Measurements from ENCODE around the gene MAGI1.

DNA sequence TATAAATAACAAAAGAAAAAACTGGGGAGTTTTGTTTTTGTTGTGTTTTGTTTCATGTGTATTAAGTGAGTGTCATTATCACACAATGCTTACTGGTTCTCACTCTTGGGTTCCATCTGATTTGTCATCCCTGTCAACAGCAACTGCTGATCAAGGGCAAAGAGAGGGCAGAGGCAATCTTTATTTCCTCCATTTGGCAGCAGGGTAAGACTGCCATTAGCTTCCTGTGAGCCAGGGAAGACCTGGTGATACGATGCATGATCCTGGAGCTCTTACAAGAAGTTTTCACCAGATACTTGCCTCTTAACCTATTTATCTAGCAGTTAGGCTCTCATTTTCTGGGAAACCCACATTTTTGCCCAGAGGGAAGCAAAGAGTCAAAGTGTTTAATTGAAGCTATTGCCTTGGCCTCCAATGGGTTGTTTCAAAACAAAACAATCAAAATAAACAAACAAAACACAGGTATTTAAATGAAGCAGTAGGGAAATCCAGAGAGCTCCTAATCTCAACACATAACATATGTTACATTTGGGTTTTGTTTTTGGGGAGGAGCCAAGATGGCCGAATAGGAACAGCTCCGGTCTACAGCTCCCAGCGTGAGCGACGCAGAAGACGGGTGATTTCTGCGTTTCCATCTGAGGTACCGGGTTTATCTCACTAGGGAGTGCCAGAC lies 529.8 kb downstream of the MAGI1 start:
- TF ChIP-seq, protein P1, sequence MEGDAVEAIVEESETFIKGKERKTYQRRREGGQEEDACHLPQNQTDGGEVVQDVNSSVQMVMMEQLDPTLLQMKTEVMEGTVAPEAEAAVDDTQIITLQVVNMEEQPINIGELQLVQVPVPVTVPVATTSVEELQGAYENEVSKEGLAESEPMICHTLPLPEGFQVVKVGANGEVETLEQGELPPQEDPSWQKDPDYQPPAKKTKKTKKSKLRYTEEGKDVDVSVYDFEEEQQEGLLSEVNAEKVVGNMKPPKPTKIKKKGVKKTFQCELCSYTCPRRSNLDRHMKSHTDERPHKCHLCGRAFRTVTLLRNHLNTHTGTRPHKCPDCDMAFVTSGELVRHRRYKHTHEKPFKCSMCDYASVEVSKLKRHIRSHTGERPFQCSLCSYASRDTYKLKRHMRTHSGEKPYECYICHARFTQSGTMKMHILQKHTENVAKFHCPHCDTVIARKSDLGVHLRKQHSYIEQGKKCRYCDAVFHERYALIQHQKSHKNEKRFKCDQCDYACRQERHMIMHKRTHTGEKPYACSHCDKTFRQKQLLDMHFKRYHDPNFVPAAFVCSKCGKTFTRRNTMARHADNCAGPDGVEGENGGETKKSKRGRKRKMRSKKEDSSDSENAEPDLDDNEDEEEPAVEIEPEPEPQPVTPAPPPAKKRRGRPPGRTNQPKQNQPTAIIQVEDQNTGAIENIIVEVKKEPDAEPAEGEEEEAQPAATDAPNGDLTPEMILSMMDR (conservative IDR thresholded peaks at IDR 0.05 in 1 of 2, IDR thresholded peaks at IDR 0.05 in 1 of 2; ENCODE audit: low read depth in 1 of 2, low read length in 2 of 2) = no peak
- TF ChIP-seq EZH2 (IDR thresholded peaks at IDR 0.05; ENCODE audit: low read length, missing control alignments) = no peak
